K562 (cell line): ENCODE measurements around the gene ZNF563. TPM values are rescaled to one million over a fixed set of nuclear protein-coding genes. Genes with fewer than 3 reads are reported as not detected.
A peak's percentile ranks its signal among the peaks of the same experiment; 100 is the strongest.

Experiments used
- ATAC-seq: fragments of 200-7000 bp; cut with Tn5 transposase; 3 replicates; pipeline ENCODE4 v1.9.1; 2020; ENCODE audit warnings: moderate library complexity
- Bru-seq: library from RNA; stranded (reverse); fragments of 400-500 nt; gene quantifications from one replicate; lab custom pipeline; 2021; lab: Mats Ljungman, UMichigan
- BruChase-seq, 2 experiments: library from RNA; stranded (reverse); fragments of 400-500 nt; gene quantifications; one replicate each; lab custom pipeline; 2021; lab: Mats Ljungman, UMichigan
- BruUV-seq: library from RNA; stranded (reverse); fragments of 400-500 nt; replicated peaks from 2 replicates; lab custom pipeline; 2021; lab: Mats Ljungman, UMichigan
- CTCF ChIA-PET: fragments of 300-600 bp; formaldehyde crosslinking; extraction: SDS; loops from one replicate; lab custom pipeline; 2021; ENCODE audit warnings: low intra/inter-chr PET ratio; lab: Yijun Ruan, JAX
- POLR2A ChIA-PET: fragments of 300-600, 350-650 bp; sonication (Branson Sonifier 250); formaldehyde crosslinking; extraction: SDS; loops from one replicate; lab custom pipeline; 2021; ENCODE audit warnings: antibody characterized with exemption, inconsistent platforms; lab: Yijun Ruan, JAX
- DNase-seq, 4 experiments: peaks; one replicate each; pipeline versions ENCODE4 v3.0.0 to v3.0.0-alpha.2; 2011 to 2018; ENCODE audit warnings: low spot score in 3 of 4, mixed read lengths in 3 of 4; ENCODE audit errors: extremely low read depth in 1 of 4
- FAIRE-seq: peaks from 2 replicates; lab custom pipeline; 2011; peaks lifted over from hg19 to GRCh38; lab: Jason Lieb, UNC
- H2AFZ ChIP-seq: 2 replicates; pipeline ENCODE4 v1.6.0; 2011; ENCODE audit warnings: low read depth, low read length, control low read depth, inconsistent platforms
- H3K27ac ChIP-seq: fragments of 200-600 bp; 3 replicates; pipeline ENCODE4 v1.8.0; 2011; ENCODE audit warnings: low read depth, mild to moderate bottlenecking, control low read depth, inconsistent platforms, low read length, moderate library complexity, mixed read lengths; ENCODE audit errors: extremely low read depth
- H3K27me3 ChIP-seq, 2 experiments: fragments of 300-600 bp in 1 of 2; 2 replicates in 1 of 2; 3 replicates in 1 of 2; pipeline versions ENCODE4 v1.6.0 to v1.8.0; 2011; ENCODE audit warnings: inconsistent platforms in 2 of 2, low read length in 2 of 2, mild to moderate bottlenecking in 1 of 2, mixed read lengths in 1 of 2, moderate library complexity in 1 of 2; ENCODE audit not compliant: control insufficient read depth in 2 of 2, insufficient read depth in 2 of 2
- H3K36me3 ChIP-seq: fragments of 300-600 bp; 3 replicates; pipeline ENCODE4 v1.8.0; 2011; ENCODE audit warnings: mild to moderate bottlenecking, low read length, inconsistent platforms; ENCODE audit not compliant: control insufficient read depth, insufficient read depth
- H3K4me1 ChIP-seq, 2 experiments: fragments of 200-600 bp in 1 of 2; replicated peaks in 1 of 2; 2 replicates in 1 of 2; 3 replicates in 1 of 2; pipeline versions ENCODE4 v1.5.1 to v1.8.0; 2011; ENCODE audit warnings: inconsistent platforms in 2 of 2, low read length in 2 of 2, mild to moderate bottlenecking in 1 of 2, mixed read lengths in 1 of 2, moderate library complexity in 1 of 2; ENCODE audit not compliant: control insufficient read depth in 2 of 2, insufficient read depth in 2 of 2
- H3K4me2 ChIP-seq: 2 replicates; pipeline ENCODE4 v1.6.1; 2011; ENCODE audit warnings: low read length, control low read depth, inconsistent platforms, mixed read lengths; ENCODE audit not compliant: insufficient read depth
- H3K4me3 ChIP-seq: fragments of 200-600 bp; sonication (generic), shearing (Covaris generic); 2 replicates; pipeline ENCODE4 v1.5.1; 2016; ENCODE audit warnings: control low read depth, inconsistent platforms
- H3K79me2 ChIP-seq: fragments of 200-600 bp; 3 replicates; pipeline ENCODE4 v1.8.0; 2011; ENCODE audit warnings: low read length, inconsistent platforms; ENCODE audit not compliant: control insufficient read depth, insufficient read depth
- H3K9ac ChIP-seq, 2 experiments: 2 replicates each; pipeline versions ENCODE4 v1.6.0 to v1.6.1; 2011; ENCODE audit warnings: low read depth in 2 of 2, low read length in 2 of 2, control low read depth in 1 of 2, inconsistent platforms in 1 of 2, mild to moderate bottlenecking in 1 of 2, mixed read lengths in 1 of 2; ENCODE audit not compliant: insufficient read depth in 1 of 2
- H3K9me1 ChIP-seq: one replicate; pipeline ENCODE4 v1.6.0; 2011; ENCODE audit warnings: inconsistent platforms, mild to moderate bottlenecking, low read length, moderate library complexity; ENCODE audit not compliant: control insufficient read depth, insufficient read depth
- H3K9me3 ChIP-seq: replicated peaks from 2 replicates; pipeline ENCODE4 v1.5.1; 2011; ENCODE audit warnings: low read depth, low read length, inconsistent platforms; ENCODE audit not compliant: control insufficient read depth, insufficient read depth
- H4K20me1 ChIP-seq: replicated peaks from 2 replicates; pipeline ENCODE4 v1.6.1; 2011; ENCODE audit warnings: low read length, inconsistent platforms, mixed read lengths; ENCODE audit not compliant: control insufficient read depth, insufficient read depth
- MEIS2 ChIP-seq: fragments of 450-650 bp; IDR thresholded peaks from 2 replicates; pipeline ENCODE4 v1.6.1; 2014; ENCODE audit warnings: mild to moderate bottlenecking; ENCODE audit not compliant: partially characterized antibody
- POLR2G ChIP-seq: fragments of 200-400 bp; formaldehyde crosslinking; IDR thresholded peaks from 2 replicates; pipeline ENCODE4 v1.6.1; 2017; ENCODE audit warnings: low read depth, mild to moderate bottlenecking, antibody characterized with exemption, low read length, moderate library complexity
- REST ChIP-seq, 2 experiments: fragments of 450-650 bp; formaldehyde crosslinking in 1 of 2; IDR thresholded peaks; 2 replicates each; pipeline versions ENCODE4 v1.4.0 to v1.6.1; 2014 to 2020; ENCODE audit warnings: mild to moderate bottlenecking in 2 of 2, borderline replicate concordance in 1 of 2, low read depth in 1 of 2
- XRCC3 ChIP-seq: fragments of 450-650 bp; IDR thresholded peaks from 2 replicates; pipeline ENCODE4 v1.6.1; 2017; ENCODE audit warnings: mild to moderate bottlenecking, moderate library complexity
- WGBS: fragments of 100-300 bp; shearing (Covaris generic); methylation state at CpG from one replicate; pipeline ENCODE4 v1.1.6; 2016; ENCODE audit warnings: low coverage, mixed read lengths; ENCODE audit not compliant: insufficient coverage; ENCODE audit errors: missing lambda C conversion rate; 5-methylcytosine and 5-hydroxymethylcytosine counted together
- in situ Hi-C: fragments of 300-500 bp; cut with MboI; formaldehyde crosslinking; loops from 4 replicates; pipeline ENCODE4 v1.15.0; 2018; ENCODE audit warnings: inconsistent platforms, mixed read lengths
- intact Hi-C: fragments of 100-400 bp; cut with micrococcal nuclease; formaldehyde crosslinking; loops from 2 replicates; pipeline ENCODE4 v1.14.2; 2022
- long read RNA-seq, 3 experiments: library from polyadenylated mRNA in 2 of 3; library from RNA in 1 of 3; unstranded in 2 of 3; stranded (forward) in 1 of 3; transcript quantifications; one replicate each; pipeline ENCODE4 v2.0.0, GENCODE V29; 2019 to 2022
- polyA minus RNA-seq, 3 experiments: library from RNA; depleted of rRNA, polyadenylated mRNA; stranded (reverse); fragments of >200 nt; gene quantifications; 2 replicates each; pipeline ENCODE4 v1.2.3, GENCODE V29; 2011
- polyA plus RNA-seq, 8 experiments: library from polyadenylated mRNA; depleted of rRNA in 4 of 8; stranded (reverse) in 5 of 8; unstranded in 3 of 8; fragments of >200 nt; fragmentation: Nextera tagmentation in 2 of 8; fragmentation: Illumina TruSeq in 1 of 8; extraction: Ambion mirVana in 2 of 8; extraction: Trizol in 1 of 8; gene quantifications; 2 replicates each; pipeline versions ENCODE4 v1.2.1 to v1.2.3, GENCODE V29; 2011 to 2014; ENCODE audit warnings: inconsistent platforms in 1 of 8, missing spikeins in 1 of 8
- total RNA-seq, 7 experiments: library from RNA; depleted of rRNA in 6 of 7; stranded (reverse); fragments of >200 nt in 6 of 7; fragmentation: Illumina TruSeq in 2 of 7; extraction: Trizol in 2 of 7; gene quantifications; 2 replicates each; pipeline versions ENCODE4 v1.2.1 to v1.2.3, GENCODE V29; 2011 to 2021; ENCODE audit warnings: low replicate concordance in 1 of 7

ZNF563 gene
- total RNA-seq (2011; cell fraction: chromatin; rRNA removed; ENCODE audit: low replicate concordance): 1.1 and 1.6 TPM in 2 replicates
- total RNA-seq (2011; cell fraction: nucleolus; rRNA removed): 0.50 and 0.92 TPM in 2 replicates
- total RNA-seq (2011; cell fraction: nucleoplasm; rRNA removed): 0.31 and 0.66 TPM in 2 replicates
- total RNA-seq (2014; rRNA removed) (0.73 and 0.98 TPM in 2 replicates), total RNA-seq (2014; rRNA removed; fragmentation: Illumina TruSeq; extraction: Trizol) (1.2 and 1.3 TPM in 2 replicates), total RNA-seq (2015; rRNA removed; fragmentation: Illumina TruSeq; extraction: Trizol) (1.6 and 1.7 TPM in 2 replicates), total RNA-seq (2021) (0.69 and 1.5 TPM in 2 replicates), polyA plus RNA-seq (2011; rRNA removed) (0.57 and 0.67 TPM in 2 replicates), polyA plus RNA-seq (2014; fragmentation: Illumina TruSeq; extraction: Trizol) (1.1 and 1.3 TPM in 2 replicates), polyA plus RNA-seq (2014; fragmentation: Nextera tagmentation; extraction: Ambion mirVana) (under 1 TPM; 0.37 to 0.74 TPM), polyA plus RNA-seq (2014; rRNA removed) (1.00 and 2.9 TPM in 2 replicates), polyA minus RNA-seq (2011; rRNA and poly(A)+ RNA removed) (1.0 and 1.3 TPM in 2 replicates), Bru-seq, nascent RNA (percentile 43 among the genes with signal in this experiment), BruChase-seq, experiment 1, labeled RNA remaining after a 2-hour chase (percentile 46 among the genes with signal in this experiment), BruChase-seq, experiment 2, labeled RNA remaining after a 6-hour chase (percentile 50 among the genes with signal in this experiment)
- 0.15 and 0.34 TPM in 2 replicates for polyA plus RNA-seq (2011; cell fraction: cytosol; rRNA removed)
- 0.23 and 0.34 TPM in 2 replicates for polyA plus RNA-seq (2011; cell fraction: nucleus; rRNA removed)
- 1.3 TPM in 2 replicates for polyA plus RNA-seq (2012)
- polyA minus RNA-seq (2011; cell fraction: cytosol; rRNA and poly(A)+ RNA removed): not detected in 2 replicates
- 0.54 and 1.3 TPM in 2 replicates for polyA minus RNA-seq (2011; cell fraction: nucleus; rRNA and poly(A)+ RNA removed)
- long read RNA-seq, experiment 1, partial matches to known transcripts: 0 of 7 reads
- long read RNA-seq, experiment 1, other reads (novel, unspliced or antisense): 6 of 7 reads
- long read RNA-seq, experiment 2, partial matches to known transcripts: 1 of 2 reads
- long read RNA-seq, experiment 2, other reads (novel, unspliced or antisense): 0 of 2 reads
- long read RNA-seq, experiment 3: 0 reads

- no peaks in the 10 kb centered on the region for H3K27me3 ChIP-seq
- intact Hi-C loops (no loop called here), in situ Hi-C loops (no loop called here)
- peaks cover 12 to 16% of the 10 kb centered on the region in 2 experiments for H3K4me1 ChIP-seq
- H3K79me2 ChIP-seq: no peaks in the 10 kb centered on the region
- POLR2A ChIA-PET: interaction anchor here (0.6 to 1.0 kb wide), 3 partner anchors 11 to 80 kb away, joined by 3 read pairs; no protein-coding TSS in a partner anchor
- H3K9me1 ChIP-seq: no peaks in the 10 kb centered on the region
- H3K36me3 ChIP-seq: no peaks in the 10 kb centered on the region
- 9% methylated on average over 50 of the region's 55 CpGs for WGBS
- peak within 1 kb of the TSS; percentile 88 for H2AFZ ChIP-seq
- peak within 1 kb of the TSS; percentile 10; the same call in 1 of the 3 replicates for H3K27ac ChIP-seq
- DNase-seq (peak; percentile 74 to 81 (median 79)), ATAC-seq (peak; percentile 98), FAIRE-seq (peak; percentile 91)
- CTCF ChIA-PET: no interaction called here
- H3K9ac ChIP-seq: peak within 1 kb of the TSS; percentile 39 to 91; a peak in 3 of 4 replicates
- peak within 1 kb of the TSS; percentile 76 for H3K4me2 ChIP-seq
- BruUV-seq: TSS peak; percentile 59
- no peaks in the 10 kb centered on the region for H4K20me1 ChIP-seq
- peak within 1 kb of the TSS; percentile 52 for H3K4me3 ChIP-seq
- no peaks in the 10 kb centered on the region for H3K9me3 ChIP-seq
- peak; percentile 21; the same call in 1 of the 2 replicates for TF ChIP-seq REST (IDR thresholded peaks at IDR 0.05; ENCODE audit: borderline replicate concordance)
- no peak for TF ChIP-seq REST (CRISPR knock-in tag; IDR thresholded peaks at IDR 0.05; ENCODE audit: low read depth)
- TF ChIP-seq MEIS2: peak; percentile 76
- peak; percentile 73 for TF ChIP-seq POLR2G
- no peak for TF ChIP-seq XRCC3
Observed at GRCh38 chr19:12333162-12334159, at the start of gene ZNF563. Gene ZNF563 (minus strand): TSS chr19:12333633. CDS start chr19:12333482, 151 bp downstream.
